ENCODE measurements around the gene HSD17B2. TPM values are rescaled to one million over a fixed set of nuclear protein-coding genes. Genes with fewer than 3 reads are reported as not detected.

Gene HSD17B2
- total RNA-seq, 2 donors from 2014 or later = 44.6 to 69.2 TPM

- no peaks in the 10 kb centered on the region for H3K4me1 ChIP-seq
- intact Hi-C loops (cut with DNase I) = no loop called here
- H3K36me3 ChIP-seq = no peaks in the 10 kb centered on the region
- no peak overlapping the region for H3K9ac ChIP-seq (ENCODE audit: low read depth in 2 of 2, low read length in 2 of 2)
- no peaks in the 10 kb centered on the region for H3K27me3 ChIP-seq
- H3K27ac ChIP-seq = no peak overlapping the region
- no peak for TF ChIP-seq CTCF (IDR thresholded peaks at IDR 0.05)
- no peak overlapping the region for H3K4me3 ChIP-seq
- no peak for DNase-seq
- H3K9me3 ChIP-seq = no peaks in the 10 kb centered on the region
Observed at GRCh38 chr16:82040296-82040695, 5.2 kb downstream of the HSD17B2 start.

- no peaks in the 10 kb centered on the region for H3K9me3 ChIP-seq
- no peak for TF ChIP-seq CTCF (IDR thresholded peaks at IDR 0.05)
- H3K27me3 ChIP-seq = no peaks in the 10 kb centered on the region
- no peak overlapping the region for H3K4me3 ChIP-seq
- H3K9ac ChIP-seq (ENCODE audit: low read depth in 2 of 2, low read length in 2 of 2) = no peak overlapping the region
- intact Hi-C loops (cut with DNase I) = no loop called here
- H3K36me3 ChIP-seq = no peaks in the 10 kb centered on the region
- peak overlapping the region; percentile 8 for H3K27ac ChIP-seq
- DNase-seq = no peak
- no peaks in the 10 kb centered on the region for H3K4me1 ChIP-seq
Observed at GRCh38 chr16:82041542-82041941, 6.5 kb downstream of the HSD17B2 start.

GRCh38 chr16:82042144-82042543 lies 7.1 kb downstream of the HSD17B2 start:
- H3K27ac ChIP-seq = no peak overlapping the region
- H3K27me3 ChIP-seq = no peaks in the 10 kb centered on the region
- no peak for TF ChIP-seq CTCF (IDR thresholded peaks at IDR 0.05)
- intact Hi-C loops (cut with DNase I) = no loop called here
- no peaks in the 10 kb centered on the region for H3K9me3 ChIP-seq
- no peak overlapping the region for H3K9ac ChIP-seq (ENCODE audit: low read depth in 2 of 2, low read length in 2 of 2)
- H3K4me1 ChIP-seq = no peaks in the 10 kb centered on the region
- no peaks in the 10 kb centered on the region for H3K36me3 ChIP-seq
- no peak overlapping the region for H3K4me3 ChIP-seq
- DNase-seq = no peak

- intact Hi-C loops (cut with DNase I) = no loop called here
- Histone ChIP-seq H3K4me3 (no peak overlapping the region), H3K4me1 (no peaks in the 10 kb centered on the region), H3K27me3 (no peaks in the 10 kb centered on the region), H3K36me3 (no peaks in the 10 kb centered on the region), H3K9ac (ENCODE audit: low read depth in 2 of 2, low read length in 2 of 2) (no peak overlapping the region), H3K9me3 (no peaks in the 10 kb centered on the region), H3K27ac (no peak overlapping the region)
- no peak for DNase-seq
- TF ChIP-seq CTCF (IDR thresholded peaks at IDR 0.05) = no peak
Observed at GRCh38 chr16:82042846-82043245, 7.8 kb downstream of the HSD17B2 start.

GRCh38 chr16:82043680-82044584 lies 8.9 kb downstream of the HSD17B2 start:
- H3K4me3 ChIP-seq = no peak overlapping the region
- no peaks in the 10 kb centered on the region for H3K27me3 ChIP-seq
- DNase-seq = no peak
- TF ChIP-seq CTCF (IDR thresholded peaks at IDR 0.05) = no peak
- intact Hi-C loops (cut with DNase I) = no loop called here
- H3K27ac ChIP-seq = no peak overlapping the region
- H3K36me3 ChIP-seq = no peaks in the 10 kb centered on the region
- no peak overlapping the region for H3K9ac ChIP-seq (ENCODE audit: low read depth in 2 of 2, low read length in 2 of 2)
- no peaks in the 10 kb centered on the region for H3K4me1 ChIP-seq
- H3K9me3 ChIP-seq = no peaks in the 10 kb centered on the region
